HepG2 (cell line): ENCODE data around the gene ZMIZ2.

ENCODE experiments used
- EP300 ChIP-seq, 3 experiments: sonication (generic) in 1 of 3; formaldehyde crosslinking in 1 of 3; IDR thresholded peaks; 2 replicates each; pipeline versions ENCODE4 v1.5.1 to v1.6.1; 2011 to 2020; ENCODE audit warnings: low read depth in 2 of 3, low read length in 2 of 3, borderline replicate concordance in 1 of 3, improper control_type of control experiment in 1 of 3, mild to moderate bottlenecking in 1 of 3, missing genetic modification reagents in 1 of 3, moderate library complexity in 1 of 3
- ZNF790 ChIP-seq: sonication (generic); formaldehyde crosslinking; IDR thresholded peaks from 2 replicates; pipeline ENCODE4 v1.8.0; 2022; ENCODE audit warnings: missing genetic modification reagents, mild to moderate bottlenecking, borderline replicate concordance

DNA sequence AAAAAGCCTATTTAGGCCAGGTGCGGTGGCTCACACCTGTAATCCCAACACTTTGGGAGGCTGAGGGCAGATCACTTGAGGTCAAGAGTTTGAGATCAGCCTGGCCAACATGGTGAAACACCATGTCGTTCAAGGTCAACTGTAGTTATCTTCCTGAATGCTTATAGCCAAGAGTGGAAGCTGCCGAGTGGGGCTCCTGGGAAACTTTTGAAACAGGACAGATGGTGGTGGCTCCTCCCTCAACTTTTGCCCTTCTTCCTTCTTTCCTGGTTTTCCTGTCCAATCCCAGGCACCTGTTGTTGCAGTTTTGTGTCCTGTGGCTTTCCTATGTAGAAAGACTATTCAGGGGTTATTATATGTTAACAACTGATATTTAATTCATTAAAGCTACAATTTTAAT lies 39.1 kb downstream of the ZMIZ2 start:
- no peak for TF ChIP-seq EP300 (IDR thresholded peaks at IDR 0.05; ENCODE audit: low read depth in 2 of 2, low read length in 2 of 2)
- TF ChIP-seq EP300 (CRISPR knock-in tag; IDR thresholded peaks at IDR 0.05; ENCODE audit: borderline replicate concordance): no peak
- TF ChIP-seq ZNF790 (CRISPR knock-in tag): no peak
